OCI-LY1 (cell line): ENCODE data around the gene RAB15.

ENCODE experiments used
- H2AFZ ChIP-seq: fragments of 200-600 bp; sonication (generic), shearing (Covaris generic); 2 replicates; pipeline ENCODE4 v1.6.0; 2014; ENCODE audit warnings: antibody characterized with exemption, mild to moderate bottlenecking, low read length
- H3F3A ChIP-seq: fragments of 200-600 bp; sonication (generic), shearing (Covaris generic); 2 replicates; pipeline ENCODE4 v1.6.0; 2014; ENCODE audit warnings: mild to moderate bottlenecking, antibody characterized with exemption, low read length, moderate library complexity; ENCODE audit not compliant: insufficient read depth
- H3K27ac ChIP-seq: fragments of 200-600 bp; sonication (generic); 2 replicates; pipeline ENCODE4 v1.5.1; 2014; ENCODE audit warnings: low read length, mixed run types, mild to moderate bottlenecking, low read depth; ENCODE audit not compliant: poor library complexity, severe bottlenecking
- H3K27me3 ChIP-seq: fragments of 200-600 bp; sonication (generic); 2 replicates; pipeline ENCODE4 v1.6.0; 2014; ENCODE audit warnings: antibody characterized with exemption, mild to moderate bottlenecking, low read length, moderate library complexity; ENCODE audit not compliant: insufficient read depth
- H3K36me3 ChIP-seq: fragments of 200-600 bp; sonication (generic); 2 replicates; pipeline ENCODE4 v1.6.1; 2014; ENCODE audit warnings: mild to moderate bottlenecking, antibody characterized with exemption, low read length, moderate library complexity, mixed read lengths; ENCODE audit not compliant: insufficient read depth
- H3K4me1 ChIP-seq: fragments of 200-600 bp; sonication (generic); 2 replicates; pipeline ENCODE4 v1.5.1; 2014; ENCODE audit warnings: mild to moderate bottlenecking, low read length, moderate library complexity; ENCODE audit not compliant: insufficient read depth, severe bottlenecking
- H3K4me2 ChIP-seq: fragments of 200-600 bp; sonication (generic), shearing (Covaris generic); 2 replicates; pipeline ENCODE4 v1.6.1; 2014; ENCODE audit warnings: low read length
- H3K4me3 ChIP-seq: fragments of 200-600 bp; sonication (generic); 2 replicates; pipeline ENCODE4 v1.5.1; 2014; ENCODE audit warnings: low read length, low read depth, mild to moderate bottlenecking, mixed read lengths; ENCODE audit not compliant: poor library complexity, severe bottlenecking
- H3K79me2 ChIP-seq: fragments of 200-600 bp; shearing (Covaris generic); 2 replicates; pipeline ENCODE4 v1.6.1; 2016; ENCODE audit warnings: mixed run types, low read length, mixed read lengths; ENCODE audit not compliant: insufficient read depth
- H3K9ac ChIP-seq: fragments of 200-600 bp; sonication (generic), shearing (Covaris generic); 2 replicates; pipeline ENCODE4 v1.6.1; 2014; ENCODE audit warnings: mild to moderate bottlenecking, low read length, mixed read lengths
- H3K9me2 ChIP-seq: fragments of 200-600 bp; sonication (generic), shearing (Covaris generic); 2 replicates; pipeline ENCODE4 v1.6.1; 2014; ENCODE audit warnings: low read depth, mild to moderate bottlenecking, low read length, mixed read lengths
- H3K9me3 ChIP-seq: fragments of 200-600 bp; shearing (Covaris generic); 2 replicates; pipeline ENCODE4 v1.6.1; 2014; ENCODE audit warnings: low read length, mixed read lengths
- H4K20me1 ChIP-seq: fragments of 200-600 bp; sonication (generic), shearing (Covaris generic); 2 replicates; pipeline ENCODE4 v1.6.0; 2016; ENCODE audit warnings: mild to moderate bottlenecking, low read length; ENCODE audit not compliant: insufficient read depth
- EZH2 ChIP-seq: fragments of 200-600 bp; sonication (generic), shearing (Covaris generic); IDR thresholded peaks from 2 replicates; pipeline ENCODE4 v1.8.0; 2017; ENCODE audit warnings: borderline replicate concordance, mixed run types, mild to moderate bottlenecking, antibody characterized with exemption, low read length, moderate library complexity, mixed read lengths
- TF ChIP-seq, protein P1 (sequence below): fragments of 200-600 bp; sonication (generic), shearing (Covaris generic); IDR thresholded peaks from 2 replicates; pipeline ENCODE4 v1.5.1; 2017; ENCODE audit warnings: mild to moderate bottlenecking, antibody characterized with exemption, low read length, moderate library complexity, mixed read lengths

The RAB15 gene

GRCh38 chr14:64953310-64953654 is 18.9 kb downstream of the RAB15 start:
- H3K9ac ChIP-seq, result no peak overlapping the region
- no peaks in the 10 kb centered on the region for H3K9me3 ChIP-seq
- H3K4me3 ChIP-seq, result no peak overlapping the region
- TF ChIP-seq EZH2, result no peak
- TF ChIP-seq, protein P1, sequence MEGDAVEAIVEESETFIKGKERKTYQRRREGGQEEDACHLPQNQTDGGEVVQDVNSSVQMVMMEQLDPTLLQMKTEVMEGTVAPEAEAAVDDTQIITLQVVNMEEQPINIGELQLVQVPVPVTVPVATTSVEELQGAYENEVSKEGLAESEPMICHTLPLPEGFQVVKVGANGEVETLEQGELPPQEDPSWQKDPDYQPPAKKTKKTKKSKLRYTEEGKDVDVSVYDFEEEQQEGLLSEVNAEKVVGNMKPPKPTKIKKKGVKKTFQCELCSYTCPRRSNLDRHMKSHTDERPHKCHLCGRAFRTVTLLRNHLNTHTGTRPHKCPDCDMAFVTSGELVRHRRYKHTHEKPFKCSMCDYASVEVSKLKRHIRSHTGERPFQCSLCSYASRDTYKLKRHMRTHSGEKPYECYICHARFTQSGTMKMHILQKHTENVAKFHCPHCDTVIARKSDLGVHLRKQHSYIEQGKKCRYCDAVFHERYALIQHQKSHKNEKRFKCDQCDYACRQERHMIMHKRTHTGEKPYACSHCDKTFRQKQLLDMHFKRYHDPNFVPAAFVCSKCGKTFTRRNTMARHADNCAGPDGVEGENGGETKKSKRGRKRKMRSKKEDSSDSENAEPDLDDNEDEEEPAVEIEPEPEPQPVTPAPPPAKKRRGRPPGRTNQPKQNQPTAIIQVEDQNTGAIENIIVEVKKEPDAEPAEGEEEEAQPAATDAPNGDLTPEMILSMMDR, result no peak
- no peak overlapping the region for H3K4me2 ChIP-seq
- no peaks in the 10 kb centered on the region for H3K4me1 ChIP-seq
- H3K9me2 ChIP-seq, result no peaks in the 10 kb centered on the region
- no peaks in the 10 kb centered on the region for H3K27me3 ChIP-seq
- H3F3A ChIP-seq, result no peaks in the 10 kb centered on the region
- no peaks in the 10 kb centered on the region for H3K79me2 ChIP-seq
- no peak overlapping the region for H2AFZ ChIP-seq
- no peak overlapping the region for H3K27ac ChIP-seq
- no peaks in the 10 kb centered on the region for H4K20me1 ChIP-seq
- no peaks in the 10 kb centered on the region for H3K36me3 ChIP-seq

GRCh38 chr14:64952598-64953309 is 19.4 kb downstream of the RAB15 start:
- no peak for TF ChIP-seq EZH2
- TF ChIP-seq, protein P1, result peak; percentile 49
- Histone ChIP-seq H3K9ac (no peak overlapping the region), H2AFZ (no peak overlapping the region)

DNA sequence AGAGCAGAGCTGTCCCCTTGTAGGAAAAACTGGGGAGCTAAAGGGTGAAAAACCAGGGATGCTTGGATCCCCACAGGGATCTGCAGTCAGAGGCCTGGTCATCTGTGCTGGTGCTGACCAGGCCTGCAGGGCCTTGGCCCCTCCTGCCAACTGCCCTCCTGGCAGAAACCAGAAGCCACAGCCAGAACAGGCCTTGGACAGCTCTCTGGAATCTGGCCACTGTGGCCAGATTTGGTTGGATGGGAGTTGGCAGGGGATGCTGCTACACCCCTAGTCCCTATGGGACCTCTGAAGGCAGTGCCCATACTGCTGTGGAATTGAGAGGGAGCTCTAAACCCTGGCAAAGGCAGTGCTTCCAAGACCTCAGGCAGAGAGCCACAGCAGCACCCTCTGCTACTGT is 20.4 kb downstream of the RAB15 start:
- Histone ChIP-seq H3K79me2 (no peaks in the 10 kb centered on the region), H3K36me3 (no peaks in the 10 kb centered on the region), H3K27ac (no peak overlapping the region), H3K9ac (no peak overlapping the region), H2AFZ (no peak overlapping the region), H3K4me2 (no peak overlapping the region), H3K9me2 (no peaks in the 10 kb centered on the region), H3K4me3 (no peak overlapping the region), H3K9me3 (no peaks in the 10 kb centered on the region), H4K20me1 (no peaks in the 10 kb centered on the region), H3K4me1 (no peaks in the 10 kb centered on the region), H3K27me3 (no peaks in the 10 kb centered on the region), H3F3A (no peaks in the 10 kb centered on the region)
- no peak for TF ChIP-seq EZH2
- TF ChIP-seq, protein P1, result no peak

More at GRCh38 chr14:64952598-64953309, 19.4 kb downstream of the RAB15 start:
- Histone ChIP-seq H3K36me3 (no peaks in the 10 kb centered on the region), H3K4me2 (no peak overlapping the region), H3K4me3 (no peak overlapping the region), H4K20me1 (no peaks in the 10 kb centered on the region), H3K27ac (no peak overlapping the region), H3K27me3 (no peaks in the 10 kb centered on the region), H3K79me2 (no peaks in the 10 kb centered on the region), H3K4me1 (no peaks in the 10 kb centered on the region), H3K9me3 (no peaks in the 10 kb centered on the region), H3F3A (no peaks in the 10 kb centered on the region), H3K9me2 (no peaks in the 10 kb centered on the region)
